HUDEP-2 (cell line): ENCODE measurements around the gene TRAK2.
"Not testable (repeated sequence)": the region's sequence is repeated elsewhere in the genome, so short reads cannot be mapped to it uniquely, and the experiment has no call there.

Source experiments
- DNase-seq, 76 experiments: peaks; one replicate each; lab custom pipeline; 2025; ENCODE audit not compliant: unreplicated experiment in 76 of 76; lab: John Stamatoyannopoulos, UW

The TRAK2 gene

GRCh38 chr2:201451292-201452057 is at the start of gene TRAK2, which contains the start of gene STRADB:
TSS of gene TRAK2 (minus strand) at chr2:201451458. CDS start at chr2:201420507, 30,951 bp downstream.
TSS of gene STRADB (plus strand) at chr2:201451740. CDS start at chr2:201454841, 3,101 bp downstream.
- DNase-seq = peak; percentile 19 to 97 (median 92)

- DNase-seq = no peak
These were observed 49.3 kb upstream of the TRAK2 start for GRCh38 chr2:201500534-201500933.

DNA sequence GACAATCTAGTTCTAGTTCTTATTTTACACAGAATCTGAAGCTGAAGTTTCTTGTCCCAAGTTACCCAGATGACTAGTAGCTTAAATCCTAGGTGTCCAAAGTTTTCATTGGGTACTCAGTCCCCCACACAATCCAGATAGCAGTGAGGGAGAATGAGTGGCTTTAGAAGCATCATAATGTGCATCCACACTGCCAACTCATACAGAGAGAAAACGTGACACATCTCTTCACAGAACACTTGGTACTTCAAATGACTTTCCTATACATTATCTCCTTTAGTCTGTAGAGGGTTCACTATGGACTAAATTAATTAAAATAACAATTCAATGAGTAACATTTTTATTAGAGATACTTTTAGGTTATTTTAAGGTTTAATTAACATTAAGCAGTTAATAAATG is 45.5 kb upstream of the TRAK2 start:
- DNase-seq = no peak

GRCh38 chr2:201490291-201490690 is 39.0 kb upstream of the TRAK2 start:
- no peak for DNase-seq

DNA sequence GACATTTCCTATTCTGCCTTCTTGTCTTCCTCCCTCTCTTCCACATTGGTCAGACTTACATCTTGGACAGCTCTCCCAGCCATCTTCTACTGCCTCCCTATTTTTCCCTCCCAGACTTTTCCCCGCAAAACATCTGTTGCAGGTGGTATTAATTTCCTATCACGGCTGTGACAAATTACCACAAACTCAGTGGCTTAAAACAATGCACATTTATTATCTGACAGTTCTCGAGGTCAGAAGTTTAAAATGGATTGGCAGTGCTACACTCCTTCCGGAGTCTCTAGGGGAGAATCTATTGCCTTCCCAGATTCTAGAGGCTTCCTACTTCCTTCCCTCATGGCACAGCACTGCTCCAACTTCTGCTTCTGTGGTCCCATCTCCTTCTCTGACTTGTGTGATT is 33.5 kb upstream of the TRAK2 start:
- DNase-seq = no peak

DNA sequence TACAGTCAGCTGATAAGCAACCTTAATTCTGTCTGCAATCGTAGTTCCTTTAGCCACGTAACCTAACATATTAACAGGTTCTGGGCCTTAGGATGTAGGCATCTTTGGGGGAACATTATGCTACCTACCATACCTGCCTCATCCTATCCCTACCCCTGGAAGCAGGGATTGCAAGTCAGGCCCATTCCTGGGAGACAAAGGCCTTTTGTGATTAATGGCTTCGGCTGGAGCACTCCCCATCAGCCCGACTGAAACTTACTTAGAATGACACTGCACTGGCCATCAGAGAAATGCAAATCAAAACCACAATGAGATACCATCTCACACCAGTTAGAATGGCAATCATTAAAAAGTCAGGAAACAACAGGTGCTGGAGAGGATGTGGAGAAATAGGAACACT is 32.5 kb upstream of the TRAK2 start:
- not testable (repeated sequence) for DNase-seq

GRCh38 chr2:201483342-201483741 is 32.1 kb upstream of the TRAK2 start:
- no peak for DNase-seq

- no peak for DNase-seq
These were observed 31.3 kb upstream of the TRAK2 start for GRCh38 chr2:201482543-201482942.

DNA sequence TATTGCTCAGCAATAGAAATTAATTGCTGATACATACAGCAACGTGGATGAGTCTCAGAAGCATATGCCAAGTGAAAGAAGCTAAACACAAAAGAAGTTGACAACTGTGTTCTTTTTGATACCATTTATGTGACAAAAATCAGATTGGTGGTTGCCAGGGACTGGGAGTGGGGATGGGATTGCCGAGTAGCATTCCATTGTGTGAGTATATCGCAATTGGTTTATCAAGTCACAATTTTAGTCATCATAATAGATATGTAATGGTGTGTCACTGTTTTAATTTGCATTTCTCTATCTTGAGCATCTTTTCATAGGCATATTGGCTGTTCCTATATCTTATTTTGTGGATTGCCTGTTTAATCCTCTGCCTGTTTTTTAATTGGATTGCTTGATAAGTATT is 21.2 kb upstream of the TRAK2 start:
- DNase-seq = no peak

- DNase-seq = no peak
These were observed 20.6 kb upstream of the TRAK2 start for GRCh38 chr2:201471732-201472393.

DNA sequence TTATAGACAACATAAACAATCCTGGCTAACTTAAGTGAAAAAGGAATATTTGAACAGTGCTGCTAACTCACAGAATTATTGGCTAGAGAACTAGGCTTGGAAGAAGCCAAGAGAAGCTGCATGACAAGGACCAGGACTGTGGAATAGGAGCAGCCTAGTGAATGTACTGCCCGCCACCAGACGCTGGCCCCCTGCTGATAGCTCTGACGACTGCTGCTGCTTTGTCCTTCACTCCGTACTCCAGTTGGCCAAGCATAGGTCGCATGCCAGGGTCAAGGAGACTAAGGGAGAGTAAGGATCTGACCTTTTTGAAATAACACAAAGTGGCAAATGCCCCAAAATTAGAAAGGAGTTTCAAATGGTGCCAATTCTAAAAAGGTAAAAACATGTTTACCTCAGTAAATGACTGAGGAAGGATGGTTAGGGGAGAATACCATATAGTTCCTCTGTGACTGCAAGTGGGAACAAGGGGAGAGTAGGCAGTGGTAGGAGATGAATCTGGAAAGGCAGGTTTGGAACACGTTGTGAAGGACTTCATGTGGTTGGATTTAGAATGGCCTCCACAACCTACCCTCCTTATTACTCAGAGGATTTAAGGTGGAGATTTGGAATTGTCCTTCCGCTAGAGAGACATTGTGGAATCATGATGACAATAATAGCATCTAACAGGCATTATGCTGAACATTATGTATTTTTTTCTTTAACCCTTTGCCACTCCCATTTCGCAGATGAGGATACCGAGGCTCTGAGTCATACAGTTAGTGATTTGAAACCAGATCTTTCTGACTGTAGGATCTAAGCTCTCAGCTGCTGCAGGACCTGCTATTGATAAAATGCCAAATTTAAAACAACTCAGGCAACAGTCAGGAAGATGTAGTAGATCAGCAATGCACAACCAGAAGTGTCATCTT is 19.8 kb upstream of the TRAK2 start:
- DNase-seq = no peak

GRCh38 chr2:201467666-201468065 is 16.4 kb upstream of the TRAK2 start:
- DNase-seq = no peak

GRCh38 chr2:201466050-201466675 is 14.9 kb upstream of the TRAK2 start:
- DNase-seq = no peak

- no peak for DNase-seq
These were observed 14.3 kb upstream of the TRAK2 start for GRCh38 chr2:201465524-201465971.

DNA sequence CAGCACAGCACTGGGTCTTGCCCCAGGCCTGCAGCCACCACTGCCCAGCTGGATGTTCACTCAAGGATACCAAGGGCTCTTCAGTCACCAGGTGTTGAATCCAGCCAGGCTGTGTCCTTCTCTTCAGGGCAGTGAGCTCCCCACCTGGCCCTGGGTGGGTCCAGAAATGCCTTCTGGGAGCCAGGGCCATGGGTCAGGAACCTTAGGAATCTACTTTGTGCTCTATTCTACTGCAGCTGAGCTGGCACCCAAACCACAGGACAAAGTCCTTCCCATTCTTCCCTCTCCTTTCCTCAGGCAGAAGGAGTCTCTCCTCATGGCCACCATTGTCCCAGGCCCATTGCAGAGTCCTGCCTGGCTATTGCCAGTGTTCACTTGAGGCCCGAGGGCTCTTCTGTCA is 13.3 kb upstream of the TRAK2 start:
- DNase-seq = no peak

- DNase-seq = no peak
These were observed 9.3 kb upstream of the TRAK2 start for GRCh38 chr2:201460532-201460931.

- no peak for DNase-seq
These were observed 7.1 kb upstream of the TRAK2 start for GRCh38 chr2:201458381-201458780.

GRCh38 chr2:201452922-201453643 is 1.8 kb upstream of the TRAK2 start:
- no peak for DNase-seq

DNA sequence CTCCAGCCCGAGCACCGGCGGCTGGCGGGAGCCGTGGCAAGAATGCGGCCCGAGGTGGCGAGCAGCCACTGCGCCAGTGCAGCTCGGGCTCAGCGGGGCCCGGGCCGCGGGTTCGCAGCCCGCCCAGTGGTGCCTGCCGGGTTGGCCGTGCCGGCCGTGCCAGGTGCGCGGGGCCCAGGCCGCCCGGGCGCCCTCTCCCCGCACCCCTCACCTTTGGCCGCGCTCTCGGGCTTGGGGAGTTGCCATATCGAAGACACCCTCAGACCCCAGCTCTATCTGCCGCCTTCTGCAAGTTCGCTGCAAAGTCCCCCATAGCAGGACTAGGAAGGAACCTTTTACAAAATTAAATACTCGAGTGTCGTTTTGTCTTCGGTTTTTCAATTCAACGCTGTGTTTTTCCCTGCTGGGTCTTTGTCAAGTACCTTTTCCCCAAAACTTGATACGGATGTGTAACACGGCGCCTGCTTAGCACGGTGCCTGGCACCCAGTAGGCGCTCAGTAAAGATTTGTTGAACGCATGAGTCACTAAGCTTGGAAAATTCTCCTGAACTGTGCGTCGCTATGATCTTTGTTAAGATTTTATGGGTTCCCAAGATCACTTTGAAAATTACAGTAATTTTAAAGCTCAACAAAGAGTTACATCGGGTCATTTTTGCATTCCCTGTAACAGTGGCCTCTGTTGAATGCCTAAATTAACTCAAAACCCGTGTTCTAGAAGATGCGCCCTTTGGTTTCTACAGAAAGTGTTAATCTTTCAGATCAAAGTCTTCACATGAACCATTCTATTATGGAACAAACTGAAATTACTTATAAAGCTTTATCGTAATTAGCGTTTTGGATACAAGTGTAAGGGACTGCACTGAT is 1.0 kb upstream of the TRAK2 start:
- peak in 11 of 76 experiments; percentile 7 to 47 (median 36) for DNase-seq
